C4-2B (cell line): ENCODE measurements around the gene KIF13A.

Source experiments
- ZFX ChIP-seq: fragments of 450-650 bp; IDR thresholded peaks from 2 replicates; pipeline ENCODE4 v1.6.1; 2017
- TF ChIP-seq, protein P1 (sequence below): fragments of 450-650 bp; conservative IDR thresholded peaks from 2 replicates; pipeline ENCODE4 v1.5.1; 2017; ENCODE audit warnings: mild to moderate bottlenecking

DNA sequence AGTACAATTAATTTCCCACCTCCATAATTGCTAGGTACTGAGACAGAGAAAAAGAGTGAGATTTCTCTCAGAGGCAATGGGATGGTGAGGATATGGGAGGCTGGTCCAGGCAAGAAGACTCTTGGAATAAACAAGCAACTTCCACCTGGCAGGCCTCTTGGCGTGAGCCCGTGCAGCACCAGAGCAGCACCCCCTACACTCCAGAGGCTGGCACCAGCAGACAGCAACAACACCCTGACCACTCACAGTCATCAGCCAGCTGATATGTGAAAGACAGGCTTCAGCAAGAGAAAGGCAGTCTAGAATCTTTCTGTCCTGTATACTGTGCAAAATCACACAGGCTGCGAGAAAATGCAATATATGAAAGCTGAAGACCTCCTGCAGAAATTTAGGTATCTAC is 59.7 kb downstream of the KIF13A start:
- TF ChIP-seq, protein P1, sequence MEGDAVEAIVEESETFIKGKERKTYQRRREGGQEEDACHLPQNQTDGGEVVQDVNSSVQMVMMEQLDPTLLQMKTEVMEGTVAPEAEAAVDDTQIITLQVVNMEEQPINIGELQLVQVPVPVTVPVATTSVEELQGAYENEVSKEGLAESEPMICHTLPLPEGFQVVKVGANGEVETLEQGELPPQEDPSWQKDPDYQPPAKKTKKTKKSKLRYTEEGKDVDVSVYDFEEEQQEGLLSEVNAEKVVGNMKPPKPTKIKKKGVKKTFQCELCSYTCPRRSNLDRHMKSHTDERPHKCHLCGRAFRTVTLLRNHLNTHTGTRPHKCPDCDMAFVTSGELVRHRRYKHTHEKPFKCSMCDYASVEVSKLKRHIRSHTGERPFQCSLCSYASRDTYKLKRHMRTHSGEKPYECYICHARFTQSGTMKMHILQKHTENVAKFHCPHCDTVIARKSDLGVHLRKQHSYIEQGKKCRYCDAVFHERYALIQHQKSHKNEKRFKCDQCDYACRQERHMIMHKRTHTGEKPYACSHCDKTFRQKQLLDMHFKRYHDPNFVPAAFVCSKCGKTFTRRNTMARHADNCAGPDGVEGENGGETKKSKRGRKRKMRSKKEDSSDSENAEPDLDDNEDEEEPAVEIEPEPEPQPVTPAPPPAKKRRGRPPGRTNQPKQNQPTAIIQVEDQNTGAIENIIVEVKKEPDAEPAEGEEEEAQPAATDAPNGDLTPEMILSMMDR = no peak
- no peak for TF ChIP-seq ZFX
